ENCODE results near the gene PDE4C. TPM values are rescaled to one million over a fixed set of nuclear protein-coding genes. Genes with fewer than 3 reads are reported as not detected.

The PDE4C gene
- total and polyA plus RNA-seq, 7 donors, result 1.8 to 8.6 (median 4.0) TPM; not detected in 2

GRCh38 chr19:18254546-18255503 lies 28.6 kb upstream of the PDE4C start:
- no peak overlapping the region for H3K4me3 ChIP-seq

DNA sequence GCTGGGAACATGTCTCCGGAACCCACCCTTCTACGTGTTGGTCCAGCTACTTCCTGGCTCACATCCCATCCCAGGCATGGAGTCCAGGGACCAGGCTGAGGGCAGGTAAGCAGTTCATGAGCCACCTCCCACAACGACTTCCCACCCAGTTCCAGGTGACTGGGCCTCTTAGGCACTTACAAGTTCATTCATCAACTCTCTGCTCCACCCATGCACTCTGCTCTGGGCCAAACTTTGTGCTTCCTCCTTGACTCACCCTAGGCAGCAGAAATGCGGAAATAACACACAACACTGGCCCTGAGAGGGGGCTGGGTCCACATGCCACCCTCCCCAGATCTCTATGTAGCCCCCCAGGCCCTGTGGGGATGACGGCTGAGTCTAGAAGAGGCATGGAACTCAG lies 27.5 kb upstream of the PDE4C start:
- H3K4me1 ChIP-seq, result peaks cover 0 to 5% (median 0%) of the 10 kb centered on the region in 4 donors

More at GRCh38 chr19:18254546-18255503, 28.6 kb upstream of the PDE4C start:
- Histone ChIP-seq H3K9me3 (no peaks in the 10 kb centered on the region), H3K36me3 (peaks cover 0 to 3% (median 0%) of the 10 kb centered on the region in 4 donors), H3K27ac (no peak overlapping the region), H3K27me3 (peaks cover 0 to 13% (median 5%) of the 10 kb centered on the region in 3 donors), H3K4me1 (peaks cover 0 to 5% (median 0%) of the 10 kb centered on the region in 4 donors)
- intact Hi-C loops (cut with DNase I), result no loop called here
- TF ChIP-seq POLR2A (IDR thresholded peaks at IDR 0.05) (no peak), EP300 (IDR thresholded peaks at IDR 0.05) (no peak), CTCF (IDR thresholded peaks at IDR 0.05) (peak in 1 of 4 experiments; percentile 8), POLR2AphosphoS5 (IDR thresholded peaks at IDR 0.05) (no peak)
- DNase-seq, result no peak
- WGBS, 2 donors, result 10 to 21% methylated on average over 24 of the region's 24 CpGs

GRCh38 chr19:18253130-18253529 lies 26.9 kb upstream of the PDE4C start:
- DNase-seq, result no peak
- Histone ChIP-seq H3K4me3 (no peak overlapping the region), H3K36me3 (peaks cover 0 to 3% (median 0%) of the 10 kb centered on the region in 4 donors), H3K4me1 (peaks cover 0 to 5% (median 2%) of the 10 kb centered on the region in 4 donors), H3K27me3 (peaks cover 0 to 13% (median 5%) of the 10 kb centered on the region in 3 donors), H3K9me3 (no peaks in the 10 kb centered on the region), H3K27ac (no peak overlapping the region)
- 93 to 94% methylated on average over 4 of the region's 4 CpGs for WGBS, 2 donors
- TF ChIP-seq EP300 (IDR thresholded peaks at IDR 0.05) (no peak), CTCF (IDR thresholded peaks at IDR 0.05) (no peak), POLR2AphosphoS5 (IDR thresholded peaks at IDR 0.05) (no peak), POLR2A (IDR thresholded peaks at IDR 0.05) (no peak)
- intact Hi-C loops (cut with DNase I), result loop anchor here (2.0 kb wide), 1 partner anchor 138 kb away; no protein-coding TSS in a partner anchor

More for the DNA sequence above, 27.5 kb upstream of the PDE4C start:
- Histone ChIP-seq H3K9me3 (no peaks in the 10 kb centered on the region), H3K27ac (no peak overlapping the region), H3K36me3 (peaks cover 0 to 3% (median 0%) of the 10 kb centered on the region in 4 donors), H3K4me3 (no peak overlapping the region), H3K27me3 (peaks cover 0 to 13% (median 5%) of the 10 kb centered on the region in 3 donors)
- DNase-seq, result no peak
- intact Hi-C loops (cut with DNase I), result loop anchor here (2.0 kb wide), 1 partner anchor 139 kb away; no protein-coding TSS in a partner anchor
- WGBS, 2 donors, result 16 to 48% methylated on average over 5 of the region's 5 CpGs
- TF ChIP-seq POLR2A (IDR thresholded peaks at IDR 0.05) (no peak), CTCF (IDR thresholded peaks at IDR 0.05) (no peak), EP300 (IDR thresholded peaks at IDR 0.05) (no peak), POLR2AphosphoS5 (IDR thresholded peaks at IDR 0.05) (no peak)

DNA sequence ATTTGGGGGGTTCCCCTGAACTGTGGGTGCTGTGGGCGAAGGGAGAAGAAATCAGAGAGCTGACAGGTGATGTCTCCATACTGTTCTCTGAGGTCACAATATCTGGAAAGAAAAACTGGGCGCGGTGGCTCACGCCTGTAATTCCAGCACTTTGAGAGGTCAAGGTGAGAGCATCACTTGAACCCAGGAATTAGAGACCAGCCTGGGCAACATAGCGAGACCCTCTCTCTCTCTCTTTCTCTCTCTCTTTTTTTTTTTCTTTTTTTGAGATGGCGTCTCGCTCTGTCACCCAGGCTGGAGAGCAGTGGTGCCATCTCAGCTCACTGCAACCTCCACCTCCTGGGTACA lies 26.1 kb upstream of the PDE4C start:
- Histone ChIP-seq H3K27ac (no peak overlapping the region), H3K4me1 (peaks cover 0 to 5% (median 2%) of the 10 kb centered on the region in 4 donors), H3K9me3 (no peaks in the 10 kb centered on the region), H3K4me3 (no peak overlapping the region), H3K36me3 (peaks cover 0 to under 1% (median 0%) of the 10 kb centered on the region in 4 donors), H3K27me3 (peaks cover 0 to 13% (median 5%) of the 10 kb centered on the region in 3 donors)
- 64 to 83% methylated on average over 7 of the region's 7 CpGs for WGBS, 2 donors
- TF ChIP-seq POLR2A (IDR thresholded peaks at IDR 0.05), result no peak
- TF ChIP-seq EP300 (IDR thresholded peaks at IDR 0.05), result no peak
- TF ChIP-seq POLR2AphosphoS5 (IDR thresholded peaks at IDR 0.05), result no peak
- no peak for TF ChIP-seq CTCF (IDR thresholded peaks at IDR 0.05)
- intact Hi-C loops (cut with DNase I), result loop anchor here (2.0 kb wide), 1 partner anchor 138 kb away; no protein-coding TSS in a partner anchor
- DNase-seq, result no peak
